Measurements from ENCODE around the gene CYTH2.
"Not testable (repeated sequence)": the region's sequence is repeated elsewhere in the genome, so short reads cannot be mapped to it uniquely, and the experiment has no call there.

The CYTH2 gene

DNA sequence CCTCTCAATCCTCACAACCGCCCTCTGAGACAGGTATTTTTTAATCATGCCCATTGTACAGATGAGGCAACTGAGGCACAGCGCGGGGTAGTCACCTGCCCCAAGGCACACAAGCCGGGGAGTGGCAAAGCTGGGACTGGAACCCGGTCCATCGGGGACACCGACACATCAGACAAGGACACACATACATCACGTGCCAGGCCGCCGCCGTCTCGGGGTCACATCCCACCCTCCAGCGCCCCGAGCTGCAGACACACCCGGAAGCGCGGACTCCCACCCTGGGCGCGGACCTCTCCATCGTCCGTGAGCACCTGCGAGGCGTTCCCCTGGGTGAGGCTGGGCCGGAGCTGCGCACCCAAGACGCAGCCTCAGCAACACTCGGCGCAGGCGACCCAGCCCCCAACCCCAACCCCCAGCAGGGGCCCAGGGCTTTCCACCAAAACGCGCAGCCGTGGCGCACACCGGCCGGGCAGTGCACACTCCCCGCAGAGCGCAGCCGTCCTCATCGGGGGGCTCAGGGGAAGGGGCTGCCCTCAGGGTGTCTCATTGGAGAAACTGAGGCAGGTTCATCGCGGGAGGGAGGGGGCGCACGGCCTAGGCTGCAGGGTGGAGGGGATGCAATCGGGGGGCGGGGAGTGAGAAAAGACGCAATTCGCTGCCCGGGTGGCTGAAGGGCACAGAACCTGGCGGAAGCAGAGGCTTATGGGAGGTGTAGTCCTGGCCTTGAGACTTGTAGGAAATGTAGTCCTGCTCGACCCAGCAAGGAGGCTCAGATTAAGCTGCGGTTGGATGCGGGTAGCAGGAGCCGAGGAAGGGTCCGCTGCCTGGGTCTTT, 44.3 kb downstream of the CYTH2 start:
- DNase-seq, result peak; percentile 77

GRCh38 chr19:48514123-48514458, 44.9 kb downstream of the CYTH2 start:
- no peak for DNase-seq

- DNase-seq, result no peak
These were observed 47.4 kb downstream of the CYTH2 start for GRCh38 chr19:48516536-48516935.

- DNase-seq, result no peak
These were observed 49.0 kb downstream of the CYTH2 start for GRCh38 chr19:48518207-48518606.

DNA sequence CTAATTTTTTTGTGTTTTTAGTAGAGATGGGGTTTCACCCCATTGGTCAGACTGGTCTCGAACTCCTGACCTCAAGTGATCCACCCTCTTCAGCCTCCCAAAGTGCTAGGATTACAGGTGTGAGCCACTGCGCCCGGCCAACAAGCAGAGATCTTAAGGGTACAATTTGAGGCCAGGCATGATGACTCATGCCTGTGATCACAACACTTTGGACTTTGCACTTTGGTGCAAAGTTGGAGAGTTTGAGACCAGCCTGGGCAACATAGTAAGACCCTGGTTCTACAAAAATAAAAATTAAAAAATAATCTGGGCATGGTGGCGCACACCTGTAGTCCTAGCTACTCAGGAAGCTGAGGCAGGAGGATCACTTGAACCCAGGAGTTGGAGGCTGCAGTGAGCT, 50.3 kb downstream of the CYTH2 start:
- not testable (repeated sequence) for DNase-seq

DNA sequence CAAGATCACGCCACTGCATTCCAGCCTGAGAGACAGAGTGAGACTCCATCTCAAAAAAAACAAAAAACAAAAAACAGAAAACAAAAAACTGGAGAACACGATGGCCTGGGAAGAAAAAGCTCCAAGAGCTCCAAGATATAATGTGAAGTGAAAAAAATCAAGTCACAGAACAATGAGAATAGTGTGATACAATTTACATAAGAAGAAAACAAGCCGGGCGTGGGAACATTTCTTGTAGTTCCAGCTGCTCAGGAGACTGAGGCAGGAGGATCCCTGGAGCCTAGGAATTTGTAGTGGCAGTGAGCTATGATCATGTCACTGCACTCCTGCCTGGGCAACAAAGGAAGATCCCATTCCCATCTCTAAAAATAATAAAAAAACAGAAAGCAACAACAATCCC, 51.0 kb downstream of the CYTH2 start:
- DNase-seq, result no peak

DNA sequence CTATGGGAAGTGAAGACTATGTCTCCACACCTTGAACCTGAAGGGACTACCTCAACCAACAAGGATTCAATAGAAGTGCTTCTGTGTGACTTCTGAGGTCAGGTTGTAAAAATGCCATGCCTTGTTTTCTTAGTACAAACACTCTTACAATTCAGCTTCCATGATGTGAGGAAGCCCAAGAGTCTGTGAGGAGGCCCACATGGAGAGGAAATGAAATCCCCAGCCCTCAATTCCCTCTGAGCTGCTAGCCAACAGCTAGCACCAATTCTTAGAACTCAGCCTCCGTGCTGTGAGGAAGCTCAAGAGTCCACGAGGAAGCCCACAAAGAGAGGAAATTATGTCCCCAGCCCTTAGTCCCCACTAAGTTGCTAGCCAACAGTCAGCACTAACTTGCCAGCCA, 55.1 kb downstream of the CYTH2 start:
- DNase-seq, result no peak

GRCh38 chr19:48524732-48525131, 55.6 kb downstream of the CYTH2 start:
- no peak for DNase-seq

- no peak for DNase-seq
These were observed 60.0 kb downstream of the CYTH2 start for GRCh38 chr19:48529156-48529555.

- DNase-seq, result no peak
These were observed 61.0 kb downstream of the CYTH2 start for GRCh38 chr19:48530066-48530720.

DNA sequence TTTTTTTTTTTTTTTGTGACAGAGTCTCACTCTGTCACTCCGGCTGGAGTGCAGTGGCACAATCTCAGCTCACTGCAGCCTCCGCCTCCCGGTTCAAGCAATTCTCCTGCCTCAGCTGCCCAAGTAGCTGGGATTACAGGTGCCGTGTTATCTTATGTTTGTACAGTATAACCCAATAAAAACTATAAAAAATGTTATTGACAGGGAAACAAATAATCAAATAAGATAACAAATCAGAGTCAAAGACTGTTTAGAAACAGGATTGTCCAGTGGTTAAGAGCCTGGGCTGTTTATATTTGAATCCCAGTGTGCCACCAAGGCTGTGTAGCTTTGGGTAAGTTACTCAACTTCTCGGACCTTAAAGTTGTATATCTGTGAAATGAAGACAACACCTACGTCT, 61.6 kb downstream of the CYTH2 start:
- no peak for DNase-seq

Measured in NCI-H2171 (cell line).